HEK293T (cell line): ENCODE measurements around the gene BTBD9.
"Not testable (repeated sequence)": the region's sequence is repeated elsewhere in the genome, so short reads cannot be mapped to it uniquely, and the experiment has no call there.

Experiments used
- ARNT ChIP-seq: fragments of 450-650 bp; IDR thresholded peaks from 2 replicates; pipeline ENCODE4 v1.6.1; 2017; ENCODE audit warnings: mild to moderate bottlenecking
- BHLHE40 ChIP-seq: fragments of 450-650 bp; IDR thresholded peaks from 2 replicates; pipeline ENCODE4 v1.6.1; 2016; ENCODE audit warnings: mild to moderate bottlenecking, moderate library complexity, borderline replicate concordance
- FOXK2 ChIP-seq: fragments of 450-650 bp; IDR thresholded peaks from 2 replicates; pipeline ENCODE4 v1.6.1; 2016; ENCODE audit warnings: mild to moderate bottlenecking
- FOXM1 ChIP-seq: fragments of 450-650 bp; IDR thresholded peaks from 2 replicates; pipeline ENCODE4 v1.6.1; 2017; ENCODE audit warnings: mild to moderate bottlenecking, borderline replicate concordance
- L3MBTL2 ChIP-seq: fragments of 450-650 bp; conservative IDR thresholded peaks from 2 replicates; pipeline ENCODE4 v1.6.1; 2016; ENCODE audit warnings: mild to moderate bottlenecking
- LEF1 ChIP-seq: fragments of 450-650 bp; IDR thresholded peaks from 2 replicates; pipeline ENCODE4 v1.6.1; 2017; ENCODE audit warnings: mild to moderate bottlenecking, borderline replicate concordance
- NFRKB ChIP-seq: fragments of 450-650 bp; IDR thresholded peaks from 2 replicates; pipeline ENCODE4 v1.6.1; 2016; ENCODE audit warnings: mild to moderate bottlenecking, moderate library complexity
- SP1 ChIP-seq: fragments of 450-650 bp; IDR thresholded peaks from 2 replicates; pipeline ENCODE4 v1.6.1; 2017
- TARDBP ChIP-seq: fragments of 450-650 bp; IDR thresholded peaks from 2 replicates; pipeline ENCODE4 v1.6.1; 2016
- ZNF384 ChIP-seq: fragments of 450-650 bp; IDR thresholded peaks from 2 replicates; pipeline ENCODE4 v1.6.1; 2016
- TF ChIP-seq, protein P1 (sequence below): fragments of 450-650 bp; IDR thresholded peaks from 2 replicates; pipeline ENCODE4 v1.6.1; 2016

GRCh38 chr6:38425788-38426488, 213.8 kb downstream of the BTBD9 start:
- TF ChIP-seq L3MBTL2, NFRKB, FOXM1, SP1, BHLHE40, LEF1, ZNF384, ARNT, TARDBP, FOXK2: not testable (repeated sequence)
- TF ChIP-seq, protein P1, sequence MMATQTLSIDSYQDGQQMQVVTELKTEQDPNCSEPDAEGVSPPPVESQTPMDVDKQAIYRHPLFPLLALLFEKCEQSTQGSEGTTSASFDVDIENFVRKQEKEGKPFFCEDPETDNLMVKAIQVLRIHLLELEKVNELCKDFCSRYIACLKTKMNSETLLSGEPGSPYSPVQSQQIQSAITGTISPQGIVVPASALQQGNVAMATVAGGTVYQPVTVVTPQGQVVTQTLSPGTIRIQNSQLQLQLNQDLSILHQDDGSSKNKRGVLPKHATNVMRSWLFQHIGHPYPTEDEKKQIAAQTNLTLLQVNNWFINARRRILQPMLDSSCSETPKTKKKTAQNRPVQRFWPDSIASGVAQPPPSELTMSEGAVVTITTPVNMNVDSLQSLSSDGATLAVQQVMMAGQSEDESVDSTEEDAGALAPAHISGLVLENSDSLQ, result not testable (repeated sequence)
